OCI-LY7 (cell line): ENCODE measurements around the gene ZCCHC4. TPM values are rescaled to one million over a fixed set of nuclear protein-coding genes. Genes with fewer than 3 reads are reported as not detected.
A peak's percentile ranks its signal among the peaks of the same experiment; 100 is the strongest.

ENCODE experiments used
- BruUV-seq: library from RNA; stranded (reverse); fragments of 400-500 nt; replicated peaks from 2 replicates; lab custom pipeline; 2021; lab: Mats Ljungman, UMichigan
- CTCF ChIA-PET: fragments of 300-600 bp; sonication (Branson Sonifier 250); formaldehyde crosslinking; loops from one replicate; lab custom pipeline; 2022; ENCODE audit warnings: antibody characterized with exemption; ENCODE audit not compliant: unreplicated experiment; lab: Charles Lee
- POLR2A ChIA-PET: fragments of 300-600 bp; sonication (Branson Sonifier 250); formaldehyde crosslinking; loops from one replicate; lab custom pipeline; 2022; ENCODE audit warnings: antibody characterized with exemption; lab: Charles Lee
- DNase-seq: peaks from one replicate; pipeline ENCODE4 v3.0.0-alpha.2; 2015; ENCODE audit warnings: low spot score
- H2AFZ ChIP-seq: fragments of 200-600 bp; sonication (generic), shearing (Covaris generic); 2 replicates; pipeline ENCODE4 v1.6.1; 2014; ENCODE audit warnings: mild to moderate bottlenecking, antibody characterized with exemption, low read length, moderate library complexity
- H3K27ac ChIP-seq: fragments of 200-600 bp; sonication (generic); 2 replicates; pipeline ENCODE4 v1.5.1; 2014; ENCODE audit warnings: mixed run types, low read depth, mild to moderate bottlenecking, moderate library complexity, low read length, inconsistent platforms; ENCODE audit not compliant: poor library complexity, severe bottlenecking
- H3K36me3 ChIP-seq: fragments of 200-600 bp; sonication (generic); 2 replicates; pipeline ENCODE4 v1.6.1; 2014; ENCODE audit warnings: mild to moderate bottlenecking, antibody characterized with exemption, low read length, moderate library complexity, mixed read lengths; ENCODE audit not compliant: insufficient read depth
- H3K4me1 ChIP-seq: fragments of 200-600 bp; sonication (generic); 2 replicates; pipeline ENCODE4 v1.5.1; 2014; ENCODE audit warnings: mild to moderate bottlenecking, low read length; ENCODE audit not compliant: insufficient read depth, poor library complexity, severe bottlenecking
- H3K4me2 ChIP-seq: fragments of 200-600 bp; sonication (generic); 2 replicates; pipeline ENCODE4 v1.6.1; 2014; ENCODE audit warnings: mild to moderate bottlenecking, low read length
- H3K4me3 ChIP-seq: fragments of 200-600 bp; sonication (generic); 2 replicates; pipeline ENCODE4 v1.5.1; 2014; ENCODE audit warnings: mild to moderate bottlenecking, low read depth, low read length; ENCODE audit not compliant: poor library complexity, severe bottlenecking
- H3K79me2 ChIP-seq: fragments of 200-600 bp; sonication (generic); 2 replicates; pipeline ENCODE4 v1.6.1; 2016; ENCODE audit warnings: low read depth, mild to moderate bottlenecking, low read length, moderate library complexity, mixed read lengths; ENCODE audit not compliant: insufficient read depth
- H3K9me2 ChIP-seq: fragments of 200-600 bp; sonication (generic); 2 replicates; pipeline ENCODE4 v1.6.1; 2016; ENCODE audit warnings: mild to moderate bottlenecking, low read length, mixed read lengths; ENCODE audit not compliant: insufficient read depth
- H3K9me3 ChIP-seq: fragments of 200-600 bp; sonication (generic); 2 replicates; pipeline ENCODE4 v1.6.1; 2014; ENCODE audit warnings: mild to moderate bottlenecking, mixed run types, low read length, mixed read lengths
- H4K20me1 ChIP-seq: fragments of 200-600 bp; sonication (generic); 2 replicates; pipeline ENCODE4 v1.6.1; 2014; ENCODE audit warnings: mild to moderate bottlenecking, antibody characterized with exemption, low read length, moderate library complexity, mixed read lengths; ENCODE audit not compliant: insufficient read depth
- CTCF ChIP-seq: fragments of 200-600 bp; sonication (generic); conservative IDR thresholded peaks from 2 replicates; pipeline ENCODE4 v1.5.1; 2014; ENCODE audit warnings: mild to moderate bottlenecking, antibody characterized with exemption, low read length, moderate library complexity, mixed read lengths
- EZH2phosphoT487 ChIP-seq: fragments of 200-600 bp; sonication (generic); IDR thresholded peaks from 2 replicates; pipeline ENCODE4 v1.6.1; 2018; ENCODE audit warnings: low read depth, borderline replicate concordance, mild to moderate bottlenecking, mixed run types, antibody characterized with exemption, low read length, moderate library complexity, mixed read lengths
- intact Hi-C: fragments of 100-400 bp; cut with micrococcal nuclease; formaldehyde crosslinking; loops from one replicate; pipeline ENCODE4 v1.10.0; 2022; ENCODE audit not compliant: unreplicated experiment
- total RNA-seq, 2 experiments: library from RNA; depleted of rRNA in 1 of 2; stranded (reverse); fragments of >200 nt in 1 of 2; shearing (Covaris generic) in 1 of 2; gene quantifications; 2 replicates each; pipeline ENCODE4 v1.2.3, GENCODE V29; 2014 to 2022

ZCCHC4 gene
- total RNA-seq, 2 experiments from 2014 or later: 14.9 to 15.2 TPM

- Histone ChIP-seq H3K79me2 (peaks cover 5% of the 10 kb centered on the region), H3K4me3 (no peak overlapping the region), H3K36me3 (no peaks in the 10 kb centered on the region), H4K20me1 (no peaks in the 10 kb centered on the region), H3K4me2 (no peak overlapping the region), H3K27ac (no peak overlapping the region), H3K9me2 (no peaks in the 10 kb centered on the region), H3K4me1 (peaks cover 33% of the 10 kb centered on the region), H2AFZ (0 out of 2 replicates have a peak overlapping the region, but pooled peaks have one; percentile 11), H3K9me3 (no peaks in the 10 kb centered on the region; the same call in 1 of the 2 replicates)
- no TSS peak for BruUV-seq
- ChIA-PET POLR2A (interaction anchor here (0.5 to 0.6 kb wide), 2 partner anchors 13 to 723 kb away, joined by 3 read pairs; no protein-coding TSS in a partner anchor), CTCF (no interaction called here)
- intact Hi-C loops: no loop called here
- peak; percentile 50 for DNase-seq
- no peak for TF ChIP-seq EZH2phosphoT487
- no peak for TF ChIP-seq CTCF
These were observed 4.3 kb upstream of the ZCCHC4 start for GRCh38 chr4:25308306-25308705.

- peaks cover 37% of the 10 kb centered on the region for H3K4me1 ChIP-seq
- H3K27ac ChIP-seq: no peak overlapping the region
- no peak for TF ChIP-seq EZH2phosphoT487
- TF ChIP-seq CTCF: no peak
- BruUV-seq: no TSS peak
- POLR2A ChIA-PET: interaction anchor here (0.5 to 0.7 kb wide), 2 partner anchors 8 to 14 kb away, joined by 3 read pairs; no protein-coding TSS in a partner anchor
- no peak overlapping the region for H2AFZ ChIP-seq
- no peak overlapping the region for H3K4me2 ChIP-seq
- no peak for DNase-seq
- intact Hi-C loops: no loop called here
- no peaks in the 10 kb centered on the region for H4K20me1 ChIP-seq
- no peaks in the 10 kb centered on the region; the same call in 1 of the 2 replicates for H3K9me3 ChIP-seq
- H3K79me2 ChIP-seq: peaks cover 9% of the 10 kb centered on the region
- CTCF ChIA-PET: no interaction called here
- no peaks in the 10 kb centered on the region for H3K9me2 ChIP-seq
- no peaks in the 10 kb centered on the region for H3K36me3 ChIP-seq
- no peak overlapping the region for H3K4me3 ChIP-seq
These were observed 3.8 kb upstream of the ZCCHC4 start for GRCh38 chr4:25308761-25309160.

- Histone ChIP-seq H3K4me3 (peak overlapping the region; percentile 53), H3K4me2 (peak overlapping the region; percentile 80), H3K27ac (peak overlapping the region; percentile 69), H2AFZ (peak overlapping the region; percentile 100), H3K9me3 (no peaks in the 10 kb centered on the region; the same call in 1 of the 2 replicates), H4K20me1 (no peaks in the 10 kb centered on the region), H3K4me1 (peaks cover 40% of the 10 kb centered on the region), H3K9me2 (no peaks in the 10 kb centered on the region), H3K79me2 (peaks cover 16% of the 10 kb centered on the region), H3K36me3 (peaks cover 7% of the 10 kb centered on the region; the same call in 1 of the 2 replicates)
- POLR2A ChIA-PET: interaction anchor here (0.6 to 4.0 kb wide), 8 partner anchors 27 to 1955 kb away, joined by 3 to 41 read pairs (median 4); partner anchors contain the start of gene PI4K2B
- peak; percentile 70 for DNase-seq
- intact Hi-C loops: no loop called here
- TF ChIP-seq CTCF (no peak), EZH2phosphoT487 (no peak)
- BruUV-seq: no TSS peak
- CTCF ChIA-PET: no interaction called here
These were observed 2.3 kb upstream of the ZCCHC4 start for GRCh38 chr4:25310066-25310802.
